SH-SY5Y (cell line): ENCODE data around the gene CDH4.

Source experiments
- GATA2 ChIP-seq: IDR thresholded peaks from 2 replicates; pipeline ENCODE4 v1.6.1; 2011; ENCODE audit warnings: mild to moderate bottlenecking, low read depth, low read length
- GATA3 ChIP-seq: IDR thresholded peaks from 2 replicates; pipeline ENCODE4 v1.6.1; 2011; ENCODE audit warnings: low read depth, mild to moderate bottlenecking, low read length, moderate library complexity

DNA sequence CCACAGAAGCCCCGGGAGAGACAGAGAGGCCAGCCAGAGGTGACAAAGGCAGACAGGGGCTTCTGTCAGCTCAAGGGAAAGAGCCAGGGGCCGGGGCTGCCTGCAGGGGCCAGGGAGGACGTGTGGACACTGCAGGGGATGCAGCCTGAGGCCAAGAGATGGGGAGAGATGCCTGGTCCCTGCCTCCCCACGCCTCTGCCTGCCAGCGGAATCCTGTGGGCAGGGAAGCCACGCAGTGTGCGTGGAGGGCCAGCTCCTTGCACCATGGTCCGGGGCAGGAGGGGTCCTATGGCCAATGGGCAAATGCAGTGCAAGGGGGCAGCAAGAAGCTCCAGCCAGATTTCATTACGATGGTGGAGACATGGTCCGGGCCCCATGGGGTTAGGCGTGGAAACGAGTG, 224.9 kb downstream of the CDH4 start:
- TF ChIP-seq GATA2 (no peak), GATA3 (no peak)
